Astrocyte (in vitro differentiated cells and primary cell): ENCODE data around the gene RAD17.

Experiments
- CTCF ChIP-seq: IDR thresholded peaks from 2 replicates; pipeline ENCODE4 v1.5.1; 2011; ENCODE audit warnings: low read depth, mild to moderate bottlenecking, inconsistent platforms, low read length, moderate library complexity; ENCODE audit not compliant: insufficient read depth
- EZH2 ChIP-seq: IDR thresholded peaks from 2 replicates; pipeline ENCODE4 v1.6.1; 2012; ENCODE audit warnings: mild to moderate bottlenecking, low read length, inconsistent platforms; ENCODE audit not compliant: insufficient read depth

- no peak for TF ChIP-seq CTCF
- TF ChIP-seq EZH2 = no peak
These were observed 43.3 kb upstream of the RAD17 start for GRCh38 chr5:69326365-69326764.
